ENCODE results near the gene SYCP3. TPM values are rescaled to one million over a fixed set of nuclear protein-coding genes. Genes with fewer than 3 reads are reported as not detected.

SYCP3 gene
- total and polyA plus RNA-seq, 2 donors (not counting 1 experiment from before 2014, with no cell fraction given) = 0.02 to 0.17 TPM

DNA sequence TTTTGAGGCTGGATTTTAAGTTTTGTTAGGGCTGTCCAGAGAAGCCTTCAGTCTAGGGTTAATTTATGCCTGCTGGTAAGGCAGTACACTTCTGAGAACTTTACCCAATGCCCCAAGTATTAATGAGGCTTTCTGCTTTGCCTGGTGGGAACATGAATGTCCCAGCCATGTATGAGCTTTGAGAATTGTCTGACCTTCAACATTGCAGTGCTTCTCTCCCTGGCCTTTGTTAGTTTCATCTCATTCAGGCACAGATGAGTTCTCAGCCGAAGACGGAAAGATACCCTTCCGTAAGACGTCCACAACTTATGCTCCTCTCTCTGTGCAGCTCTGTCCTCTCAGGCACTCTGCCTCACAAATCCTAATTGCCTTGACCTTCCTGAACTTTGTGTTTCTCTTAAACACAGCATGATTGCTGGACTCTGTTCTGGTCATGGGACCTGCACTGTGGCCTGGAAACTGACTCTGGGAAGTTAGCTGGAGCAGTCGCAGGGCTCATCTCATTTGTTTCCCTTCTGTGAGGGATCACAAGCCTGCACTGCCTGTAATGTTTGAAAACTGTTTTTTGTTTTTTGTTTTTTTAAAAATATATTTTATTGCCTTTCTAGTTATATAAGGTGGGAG is 26.1 kb downstream of the SYCP3 start:
- no peaks in the 10 kb centered on the region for H3K27me3 ChIP-seq (ENCODE audit: control insufficient read depth, insufficient read depth, low read length)
- H3K4me1 ChIP-seq (ENCODE audit: control insufficient read depth, extremely low read depth, insufficient read depth, low read length) = no peaks in the 10 kb centered on the region
- peak overlapping the region; percentile 60 for H2AFZ ChIP-seq (ENCODE audit: low read length)
- no peak for DNase-seq (ENCODE audit: low read depth in 2 of 2)
- no peak overlapping the region for H3K4me3 ChIP-seq (replicated peaks in 1 of 4; ENCODE audit: control extremely low read depth in 1 of 4, insufficient read depth in 1 of 4, low read depth in 3 of 4, low read length in 4 of 4)
- no peak for TF ChIP-seq EZH2 (IDR thresholded peaks at IDR 0.05; ENCODE audit: low read length, missing control alignments)
- TF ChIP-seq, protein P1, sequence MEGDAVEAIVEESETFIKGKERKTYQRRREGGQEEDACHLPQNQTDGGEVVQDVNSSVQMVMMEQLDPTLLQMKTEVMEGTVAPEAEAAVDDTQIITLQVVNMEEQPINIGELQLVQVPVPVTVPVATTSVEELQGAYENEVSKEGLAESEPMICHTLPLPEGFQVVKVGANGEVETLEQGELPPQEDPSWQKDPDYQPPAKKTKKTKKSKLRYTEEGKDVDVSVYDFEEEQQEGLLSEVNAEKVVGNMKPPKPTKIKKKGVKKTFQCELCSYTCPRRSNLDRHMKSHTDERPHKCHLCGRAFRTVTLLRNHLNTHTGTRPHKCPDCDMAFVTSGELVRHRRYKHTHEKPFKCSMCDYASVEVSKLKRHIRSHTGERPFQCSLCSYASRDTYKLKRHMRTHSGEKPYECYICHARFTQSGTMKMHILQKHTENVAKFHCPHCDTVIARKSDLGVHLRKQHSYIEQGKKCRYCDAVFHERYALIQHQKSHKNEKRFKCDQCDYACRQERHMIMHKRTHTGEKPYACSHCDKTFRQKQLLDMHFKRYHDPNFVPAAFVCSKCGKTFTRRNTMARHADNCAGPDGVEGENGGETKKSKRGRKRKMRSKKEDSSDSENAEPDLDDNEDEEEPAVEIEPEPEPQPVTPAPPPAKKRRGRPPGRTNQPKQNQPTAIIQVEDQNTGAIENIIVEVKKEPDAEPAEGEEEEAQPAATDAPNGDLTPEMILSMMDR (conservative IDR thresholded peaks at IDR 0.05 in 1 of 2, IDR thresholded peaks at IDR 0.05 in 1 of 2; ENCODE audit: low read depth in 1 of 2, low read length in 2 of 2) = no peak
- no peaks in the 10 kb centered on the region for H4K20me1 ChIP-seq (ENCODE audit: control insufficient read depth, extremely low read depth, insufficient read depth, low read length)
- H3K27ac ChIP-seq (ENCODE audit: insufficient read depth, low read length) = no peak overlapping the region
- peak overlapping the region; percentile 34 for H3K4me2 ChIP-seq (ENCODE audit: extremely low read depth, insufficient read depth, low read length)
- H3K9me3 ChIP-seq (ENCODE audit: control insufficient read depth, insufficient read depth, low read depth, low read length) = no peaks in the 10 kb centered on the region
- no peak overlapping the region for H3K9ac ChIP-seq (ENCODE audit: insufficient read depth, low read length)
- no peaks in the 10 kb centered on the region for H3K36me3 ChIP-seq (ENCODE audit: control insufficient read depth, insufficient read depth, low read length)
- no peaks in the 10 kb centered on the region for H3K79me2 ChIP-seq (ENCODE audit: control insufficient read depth, insufficient read depth, low read length)

DNA sequence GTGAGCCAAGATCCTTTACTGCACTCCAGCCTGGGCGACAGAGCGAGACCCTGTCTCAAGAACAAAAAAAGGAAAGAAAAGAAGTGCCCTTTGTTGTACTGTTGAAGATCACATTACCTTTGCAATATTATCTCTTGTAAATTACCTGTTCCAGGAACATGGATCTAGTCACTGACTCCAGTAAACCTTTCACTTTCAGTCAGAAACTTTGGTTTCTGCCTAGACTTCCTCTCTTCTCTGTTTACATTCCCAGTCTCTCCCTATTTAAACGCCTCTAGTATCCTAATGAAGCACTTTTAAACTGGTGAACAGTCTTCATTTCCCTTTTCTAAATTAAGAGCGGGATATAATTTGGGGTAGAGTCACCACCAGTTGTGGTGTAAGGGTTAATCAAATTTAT is 29.0 kb downstream of the SYCP3 start:
- H4K20me1 ChIP-seq (ENCODE audit: control insufficient read depth, extremely low read depth, insufficient read depth, low read length) = no peaks in the 10 kb centered on the region
- no peak for DNase-seq (ENCODE audit: low read depth in 2 of 2)
- H3K4me2 ChIP-seq (ENCODE audit: extremely low read depth, insufficient read depth, low read length) = no peak overlapping the region
- no peaks in the 10 kb centered on the region for H3K4me1 ChIP-seq (ENCODE audit: control insufficient read depth, extremely low read depth, insufficient read depth, low read length)
- H3K9ac ChIP-seq (ENCODE audit: insufficient read depth, low read length) = no peak overlapping the region
- H3K36me3 ChIP-seq (ENCODE audit: control insufficient read depth, insufficient read depth, low read length) = no peaks in the 10 kb centered on the region
- no peaks in the 10 kb centered on the region for H3K27me3 ChIP-seq (ENCODE audit: control insufficient read depth, insufficient read depth, low read length)
- H2AFZ ChIP-seq (ENCODE audit: low read length) = no peak overlapping the region
- no peaks in the 10 kb centered on the region for H3K79me2 ChIP-seq (ENCODE audit: control insufficient read depth, insufficient read depth, low read length)
- no peak overlapping the region for H3K4me3 ChIP-seq (replicated peaks in 1 of 4; ENCODE audit: control extremely low read depth in 1 of 4, insufficient read depth in 1 of 4, low read depth in 3 of 4, low read length in 4 of 4)
- TF ChIP-seq, protein P1 (conservative IDR thresholded peaks at IDR 0.05 in 1 of 2, IDR thresholded peaks at IDR 0.05 in 1 of 2; ENCODE audit: low read depth in 1 of 2, low read length in 2 of 2) = no peak
- no peak for TF ChIP-seq EZH2 (IDR thresholded peaks at IDR 0.05; ENCODE audit: low read length, missing control alignments)
- no peaks in the 10 kb centered on the region for H3K9me3 ChIP-seq (ENCODE audit: control insufficient read depth, insufficient read depth, low read depth, low read length)
- no peak overlapping the region for H3K27ac ChIP-seq (ENCODE audit: insufficient read depth, low read length)

DNA sequence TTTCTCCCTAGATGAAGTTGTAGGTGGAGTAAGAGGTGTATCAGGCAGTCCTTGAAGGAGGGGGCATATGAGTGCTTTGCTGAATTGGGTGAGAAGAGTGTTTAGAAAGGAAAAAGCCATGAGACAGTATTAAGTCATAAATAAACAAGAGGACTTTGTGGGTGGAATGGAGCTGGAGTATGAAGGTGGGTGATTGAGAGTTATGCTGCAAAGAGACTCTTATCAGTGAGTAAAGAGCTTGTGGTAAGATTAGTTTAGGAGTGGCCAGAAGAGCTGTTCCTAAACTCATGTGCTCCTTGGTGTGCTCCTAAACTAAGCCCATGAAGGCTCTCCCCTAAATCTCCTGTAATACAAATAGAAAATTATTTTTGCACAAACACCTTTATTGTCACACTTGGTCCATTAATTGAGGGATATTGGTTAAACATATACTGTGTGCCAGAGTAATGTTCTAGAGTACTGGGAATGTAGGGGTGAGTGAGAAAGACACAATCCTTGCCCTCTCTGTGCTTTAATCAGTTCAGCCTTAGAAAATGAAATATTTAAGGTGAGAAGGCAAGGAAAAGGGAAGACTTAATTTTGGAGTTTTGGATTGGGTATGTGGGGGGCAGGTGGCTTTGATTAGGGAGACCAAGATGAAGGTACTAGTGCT is 32.0 kb downstream of the SYCP3 start:
- H3K79me2 ChIP-seq (ENCODE audit: control insufficient read depth, insufficient read depth, low read length) = peaks cover 2% of the 10 kb centered on the region
- H3K36me3 ChIP-seq (ENCODE audit: control insufficient read depth, insufficient read depth, low read length) = no peaks in the 10 kb centered on the region
- H2AFZ ChIP-seq (ENCODE audit: low read length) = no peak overlapping the region
- no peak overlapping the region for H3K4me2 ChIP-seq (ENCODE audit: extremely low read depth, insufficient read depth, low read length)
- H4K20me1 ChIP-seq (ENCODE audit: control insufficient read depth, extremely low read depth, insufficient read depth, low read length) = no peaks in the 10 kb centered on the region
- peak in 1 of 2 donors; percentile 74 for DNase-seq (ENCODE audit: low read depth in 2 of 2)
- H3K4me1 ChIP-seq (ENCODE audit: control insufficient read depth, extremely low read depth, insufficient read depth, low read length) = no peaks in the 10 kb centered on the region
- no peak overlapping the region for H3K27ac ChIP-seq (ENCODE audit: insufficient read depth, low read length)
- H3K27me3 ChIP-seq (ENCODE audit: control insufficient read depth, insufficient read depth, low read length) = no peaks in the 10 kb centered on the region
- H3K9me3 ChIP-seq (ENCODE audit: control insufficient read depth, insufficient read depth, low read depth, low read length) = no peaks in the 10 kb centered on the region
- no peak overlapping the region for H3K9ac ChIP-seq (ENCODE audit: insufficient read depth, low read length)
- no peak overlapping the region for H3K4me3 ChIP-seq (replicated peaks in 1 of 4; ENCODE audit: control extremely low read depth in 1 of 4, insufficient read depth in 1 of 4, low read depth in 3 of 4, low read length in 4 of 4)
- TF ChIP-seq, protein P1 (conservative IDR thresholded peaks at IDR 0.05 in 1 of 2, IDR thresholded peaks at IDR 0.05 in 1 of 2; ENCODE audit: low read depth in 1 of 2, low read length in 2 of 2) = no peak
- TF ChIP-seq EZH2 (IDR thresholded peaks at IDR 0.05; ENCODE audit: low read length, missing control alignments) = no peak
